ENCODE measurements around the gene KDM1A.

- TF ChIP-seq CTCF (IDR thresholded peaks at IDR 0.05; ENCODE audit: insufficient read depth, low read length): no peak
- TF ChIP-seq REST (IDR thresholded peaks at IDR 0.05; ENCODE audit: insufficient replicate concordance, low read depth): no peak
- no peak for TF ChIP-seq POLR2AphosphoS5 (IDR thresholded peaks at IDR 0.05; ENCODE audit: low read depth)
- no peak for TF ChIP-seq GABPA (IDR thresholded peaks at IDR 0.05; ENCODE audit: low read depth)
- no peak for TF ChIP-seq SPI1 (IDR thresholded peaks at IDR 0.05; ENCODE audit: borderline replicate concordance, low read depth)
These were observed 41.0 kb upstream of the KDM1A start for GRCh38 chr1:22978299-22978698.
